NB4 (cell line): ENCODE results near the gene LRFN4.

Source experiments
- CTCF ChIP-seq: IDR thresholded peaks from one replicate; pipeline ENCODE4 v1.5.1; 2012; ENCODE audit warnings: low read depth, low read length
- MAX ChIP-seq: IDR thresholded peaks from 2 replicates; pipeline ENCODE4 v1.6.1; 2011; ENCODE audit warnings: low read depth, low read length
- POLR2A ChIP-seq: IDR thresholded peaks from 2 replicates; pipeline ENCODE4 v1.6.1; 2011; ENCODE audit warnings: mild to moderate bottlenecking; ENCODE audit not compliant: insufficient read length; ENCODE audit errors: extremely low read depth

GRCh38 chr11:66854729-66855211, 2.1 kb upstream of the LRFN4 start:
- TF ChIP-seq POLR2A (no peak), CTCF (no peak), MAX (no peak)
